RPMI7951 (cell line): ENCODE data around the gene VPS13A. TPM values are rescaled to one million over a fixed set of nuclear protein-coding genes. Genes with fewer than 3 reads are reported as not detected.
A peak's percentile ranks its signal among the peaks of the same experiment; 100 is the strongest.

Experiments
- DNase-seq: peaks from one replicate; pipeline ENCODE4 v3.0.0-alpha.2; 2012; ENCODE audit warnings: low read depth
- total RNA-seq: library from RNA; depleted of rRNA; stranded (reverse); fragments of >200 nt; shearing (Covaris generic); gene quantifications from 2 replicates; pipeline ENCODE4 v1.2.3, GENCODE V29; 2014; rRNA removed

The VPS13A gene
- total RNA-seq, result 8.3 and 13.1 TPM in 2 replicates

GRCh38 chr9:77177143-77177893 is at the start of gene VPS13A:
Gene VPS13A (plus strand): TSS chr9:77177534. CDS start chr9:77177705, 171 bp downstream.
- peak; percentile 89 for DNase-seq

GRCh38 chr9:77128125-77128789 is 49.1 kb upstream of the VPS13A start:
- DNase-seq, result no peak

GRCh38 chr9:77131399-77131798 is 45.9 kb upstream of the VPS13A start:
- DNase-seq, result no peak

- no peak for DNase-seq
These were observed 44.3 kb upstream of the VPS13A start for GRCh38 chr9:77133011-77133410.

GRCh38 chr9:77142366-77142765 is 35.0 kb upstream of the VPS13A start:
- DNase-seq, result no peak

GRCh38 chr9:77149879-77150278 is 27.5 kb upstream of the VPS13A start:
- no peak for DNase-seq

- DNase-seq, result no peak
These were observed 25.0 kb upstream of the VPS13A start for GRCh38 chr9:77152289-77152688.

- DNase-seq, result no peak
These were observed 20.5 kb upstream of the VPS13A start for GRCh38 chr9:77156646-77157371.

GRCh38 chr9:77158772-77159513 is 18.4 kb upstream of the VPS13A start:
- no peak for DNase-seq

GRCh38 chr9:77161191-77161590 is 16.1 kb upstream of the VPS13A start:
- no peak for DNase-seq

GRCh38 chr9:77161966-77162365 is 15.4 kb upstream of the VPS13A start:
- no peak for DNase-seq

GRCh38 chr9:77162366-77162765 is 15.0 kb upstream of the VPS13A start:
- no peak for DNase-seq

GRCh38 chr9:77163884-77164283 is 13.4 kb upstream of the VPS13A start:
- DNase-seq, result no peak

GRCh38 chr9:77166193-77166592 is 11.1 kb upstream of the VPS13A start:
- no peak for DNase-seq

- no peak for DNase-seq
These were observed 6.2 kb upstream of the VPS13A start for GRCh38 chr9:77170991-77171699.

- no peak for DNase-seq
These were observed 2.2 kb upstream of the VPS13A start for GRCh38 chr9:77175151-77175550.

- no peak for DNase-seq
These were observed 1.2 kb upstream of the VPS13A start for GRCh38 chr9:77176106-77176505.

GRCh38 chr9:77176686-77177142 is 620 bp upstream of the VPS13A start:
- no peak for DNase-seq

GRCh38 chr9:77177894-77178794 is 810 bp downstream of the VPS13A start:
- DNase-seq, result peak; percentile 32

GRCh38 chr9:77180056-77180455 is 2.7 kb downstream of the VPS13A start:
- no peak for DNase-seq
